HUES64 (cell line): ENCODE data around the gene LIN7B.
A peak's percentile ranks its signal among the peaks of the same experiment; 100 is the strongest.

Experiments used
- H3K27ac ChIP-seq: 2 replicates; pipeline ENCODE4 v1.7.0; 2013; ENCODE audit warnings: low read depth, low read length, inconsistent platforms
- H3K27me3 ChIP-seq: 2 replicates; pipeline ENCODE4 v1.6.1; 2013; ENCODE audit warnings: mild to moderate bottlenecking, low read length; ENCODE audit not compliant: insufficient read depth
- H3K36me3 ChIP-seq: 2 replicates; pipeline ENCODE4 v1.6.1; 2013; ENCODE audit warnings: mild to moderate bottlenecking, low read length; ENCODE audit not compliant: insufficient read depth
- H3K4me1 ChIP-seq: 2 replicates; pipeline ENCODE4 v1.6.1; 2013; ENCODE audit warnings: mild to moderate bottlenecking, low read length, moderate library complexity; ENCODE audit not compliant: insufficient read depth
- H3K4me3 ChIP-seq: 2 replicates; pipeline ENCODE4 v1.5.1; 2013; ENCODE audit warnings: mild to moderate bottlenecking, low read length, moderate library complexity
- H3K9ac ChIP-seq: 2 replicates; pipeline ENCODE4 v1.6.1; 2013; ENCODE audit warnings: mild to moderate bottlenecking, low read depth, low read length
- H3K9me3 ChIP-seq: 2 replicates; pipeline ENCODE4 v1.6.1; 2013; ENCODE audit warnings: low read depth, low read length; ENCODE audit not compliant: insufficient read depth
- WGBS: fragments of 150-250, 120-280 bp; methylation state at CpG from one replicate; pipeline ENCODE4 v1.1.7; 2013; ENCODE audit warnings: missing lambda C conversion rate; 5-methylcytosine and 5-hydroxymethylcytosine counted together

The LIN7B gene

GRCh38 chr19:49110567-49110966 lies 3.6 kb upstream of the LIN7B start:
- no peak overlapping the region for H3K4me3 ChIP-seq
- WGBS: 86% methylated on average over 3 of the region's 3 CpGs
- H3K27ac ChIP-seq: no peak overlapping the region
- H3K9me3 ChIP-seq: no peaks in the 10 kb centered on the region
- peaks cover 40% of the 10 kb centered on the region for H3K36me3 ChIP-seq
- H3K27me3 ChIP-seq: peaks cover 9% of the 10 kb centered on the region
- no peak overlapping the region for H3K9ac ChIP-seq
- no peaks in the 10 kb centered on the region for H3K4me1 ChIP-seq

GRCh38 chr19:49111218-49111998 lies 2.8 kb upstream of the LIN7B start:
- H3K9ac ChIP-seq: no peak overlapping the region
- 94% methylated on average over 10 of the region's 11 CpGs for WGBS
- H3K36me3 ChIP-seq: peaks cover 32% of the 10 kb centered on the region
- no peak overlapping the region for H3K4me3 ChIP-seq
- no peaks in the 10 kb centered on the region for H3K4me1 ChIP-seq
- H3K27me3 ChIP-seq: peaks cover 9% of the 10 kb centered on the region
- no peaks in the 10 kb centered on the region for H3K9me3 ChIP-seq
- H3K27ac ChIP-seq: no peak overlapping the region

- peak overlapping the region; percentile 78 for H3K4me3 ChIP-seq
- H3K4me1 ChIP-seq: no peaks in the 10 kb centered on the region; the same call in 1 of the 2 replicates
- H3K27ac ChIP-seq: no peak overlapping the region; the same call in 1 of the 2 replicates
- no peaks in the 10 kb centered on the region for H3K36me3 ChIP-seq
- H3K27me3 ChIP-seq: peaks cover 13% of the 10 kb centered on the region
- no peaks in the 10 kb centered on the region for H3K9me3 ChIP-seq
- H3K9ac ChIP-seq: peak overlapping the region; percentile 40; the same call in 1 of the 2 replicates
- 6% methylated on average over 68 of the region's 68 CpGs for WGBS
Measured at GRCh38 chr19:49114630-49115363, 627 bp downstream of the LIN7B start.

- H3K4me3 ChIP-seq: no peak overlapping the region
- no peaks in the 10 kb centered on the region for H3K9me3 ChIP-seq
- H3K36me3 ChIP-seq: no peaks in the 10 kb centered on the region
- WGBS: 100% methylated on average over 1 of the region's 1 CpG
- H3K27ac ChIP-seq: no peak overlapping the region
- H3K9ac ChIP-seq: no peak overlapping the region
- H3K4me1 ChIP-seq: no peaks in the 10 kb centered on the region; the same call in 1 of the 2 replicates
- H3K27me3 ChIP-seq: peaks cover 28% of the 10 kb centered on the region
Measured at GRCh38 chr19:49116544-49116943, 2.4 kb downstream of the LIN7B start.

GRCh38 chr19:49117677-49118564 lies 3.8 kb downstream of the LIN7B start:
- Histone ChIP-seq H3K9me3 (no peaks in the 10 kb centered on the region), H3K27ac (peak overlapping the region; percentile 97), H3K27me3 (peaks cover 31% of the 10 kb centered on the region), H3K9ac (peak overlapping the region; percentile 90; the same call in 1 of the 2 replicates), H3K4me3 (peak overlapping the region; percentile 94), H3K36me3 (no peaks in the 10 kb centered on the region), H3K4me1 (no peaks in the 10 kb centered on the region; the same call in 1 of the 2 replicates)
- WGBS: 85% methylated on average over 26 of the region's 26 CpGs

GRCh38 chr19:49118565-49119410 lies 4.6 kb downstream of the LIN7B start, which contains the start of gene C19orf73:
Gene C19orf73 (minus strand): TSS chr19:49119143. CDS start chr19:49119022, 121 bp downstream.
- Histone ChIP-seq H3K27me3 (peaks cover 31% of the 10 kb centered on the region), H3K27ac (peak within 1 kb of the TSS; percentile 97), H3K9me3 (no peaks in the 10 kb centered on the region), H3K4me3 (peak within 1 kb of the TSS; percentile 94), H3K4me1 (no peaks in the 10 kb centered on the region; the same call in 1 of the 2 replicates), H3K9ac (peak within 1 kb of the TSS; percentile 90), H3K36me3 (no peaks in the 10 kb centered on the region)
- WGBS: under 1% methylated on average over 85 of the region's 85 CpGs

GRCh38 chr19:49119411-49120324 lies 5.5 kb downstream of the LIN7B start, which contains the start of gene PPFIA3:
Gene PPFIA3 (plus strand): TSS chr19:49119544. CDS start chr19:49127874, 8,330 bp downstream.
- peaks cover 31% of the 10 kb centered on the region for H3K27me3 ChIP-seq
- H3K27ac ChIP-seq: peak within 1 kb of the TSS; percentile 97
- peak within 1 kb of the TSS; percentile 90 for H3K9ac ChIP-seq
- no peaks in the 10 kb centered on the region for H3K9me3 ChIP-seq
- peak within 1 kb of the TSS; percentile 94 for H3K4me3 ChIP-seq
- H3K36me3 ChIP-seq: no peaks in the 10 kb centered on the region
- no peaks in the 10 kb centered on the region; the same call in 1 of the 2 replicates for H3K4me1 ChIP-seq
- 1% methylated on average over 88 of the region's 90 CpGs for WGBS

- Histone ChIP-seq H3K9ac (no peak overlapping the region), H3K27me3 (peaks cover 24% of the 10 kb centered on the region), H3K4me1 (peaks cover 4% of the 10 kb centered on the region; the same call in 1 of the 2 replicates), H3K4me3 (peak overlapping the region; percentile 94), H3K36me3 (no peaks in the 10 kb centered on the region), H3K27ac (no peak overlapping the region), H3K9me3 (no peaks in the 10 kb centered on the region)
- 22% methylated on average over 16 of the region's 16 CpGs for WGBS
Measured at GRCh38 chr19:49120325-49120683, 6.1 kb downstream of the LIN7B start.

- Histone ChIP-seq H3K27me3 (peaks cover 22% of the 10 kb centered on the region), H3K9ac (no peak overlapping the region), H3K27ac (no peak overlapping the region), H3K4me3 (no peak overlapping the region), H3K4me1 (peaks cover 4% of the 10 kb centered on the region; the same call in 1 of the 2 replicates), H3K36me3 (no peaks in the 10 kb centered on the region), H3K9me3 (no peaks in the 10 kb centered on the region)
- 72% methylated on average over 2 of the region's 2 CpGs for WGBS
Measured at GRCh38 chr19:49120868-49121267, 6.7 kb downstream of the LIN7B start.
